H4 (cell line): ENCODE data around the gene PODNL1. TPM values are rescaled to one million over a fixed set of nuclear protein-coding genes. Genes with fewer than 3 reads are reported as not detected.
"Not testable (repeated sequence)": the region's sequence is repeated elsewhere in the genome, so short reads cannot be mapped to it uniquely, and the experiment has no call there.

Source experiments
- DNase-seq: peaks from one replicate; pipeline ENCODE4 v3.0.0-alpha.2; 2015; ENCODE audit warnings: low spot score
- total RNA-seq: library from RNA; depleted of rRNA; stranded (reverse); fragments of >200 nt; shearing (Covaris generic); gene quantifications from 2 replicates; pipeline ENCODE4 v1.2.3, GENCODE V29; 2014

Gene PODNL1
- total RNA-seq, 1 experiment from 2014 or later = 4.9 TPM

GRCh38 chr19:13926010-13926409, 12.2 kb downstream of the PODNL1 start:
- no peak for DNase-seq

GRCh38 chr19:13923194-13923987, 14.8 kb downstream of the PODNL1 start:
- DNase-seq = no peak

- DNase-seq = not testable (repeated sequence)
Measured at GRCh38 chr19:13922118-13922517, 16.1 kb downstream of the PODNL1 start.

- peak; percentile 53 for DNase-seq
Measured at GRCh38 chr19:13920940-13921747, 17.1 kb downstream of the PODNL1 start.

GRCh38 chr19:13920524-13920923, 17.7 kb downstream of the PODNL1 start:
- no peak for DNase-seq

GRCh38 chr19:13918726-13919411, 19.3 kb downstream of the PODNL1 start:
- DNase-seq = no peak

GRCh38 chr19:13917888-13918406, 20.3 kb downstream of the PODNL1 start:
- DNase-seq = no peak

GRCh38 chr19:13914777-13915176, 23.4 kb downstream of the PODNL1 start:
- no peak for DNase-seq

- DNase-seq = no peak
Measured at GRCh38 chr19:13913352-13913751, 24.9 kb downstream of the PODNL1 start.

GRCh38 chr19:13909430-13909829, 28.8 kb downstream of the PODNL1 start:
- no peak for DNase-seq

- DNase-seq = no peak
Measured at GRCh38 chr19:13908674-13909073, 29.5 kb downstream of the PODNL1 start.

- no peak for DNase-seq
Measured at GRCh38 chr19:13906910-13907309, 31.3 kb downstream of the PODNL1 start.

- DNase-seq = no peak
Measured at GRCh38 chr19:13906521-13906904, 31.7 kb downstream of the PODNL1 start.

- DNase-seq = peak; percentile 88
Measured at GRCh38 chr19:13905634-13906520, 32.3 kb downstream of the PODNL1 start, which contains the start of the genes BRME1 and CC2D1A. Gene BRME1, minus strand, starts transcription at chr19:13906117. Its CDS starts 1,225 bp downstream, at chr19:13904892. Gene CC2D1A, plus strand, starts transcription at chr19:13906201. Its CDS starts 241 bp downstream, at chr19:13906442.

GRCh38 chr19:13902993-13903555, 35.1 kb downstream of the PODNL1 start:
- no peak for DNase-seq

GRCh38 chr19:13899912-13900584, 38.2 kb downstream of the PODNL1 start:
- DNase-seq = no peak

GRCh38 chr19:13899393-13899792, 38.8 kb downstream of the PODNL1 start:
- no peak for DNase-seq

- no peak for DNase-seq
Measured at GRCh38 chr19:13896227-13896626, 42.0 kb downstream of the PODNL1 start.

- no peak for DNase-seq
Measured at GRCh38 chr19:13894552-13894951, 43.7 kb downstream of the PODNL1 start.

GRCh38 chr19:13892870-13893269, 45.3 kb downstream of the PODNL1 start:
- DNase-seq = no peak
